DMS114 treated with DMSO at 0.1 percent for 48 hours (cell line): ENCODE data around the gene GPD2.
"Not testable (repeated sequence)": the region's sequence is repeated elsewhere in the genome, so short reads cannot be mapped to it uniquely, and the experiment has no call there.

Source experiments
- DNase-seq: peaks from one replicate; lab custom pipeline; 2025; ENCODE audit not compliant: unreplicated experiment; lab: John Stamatoyannopoulos, UW

GPD2 gene

DNA sequence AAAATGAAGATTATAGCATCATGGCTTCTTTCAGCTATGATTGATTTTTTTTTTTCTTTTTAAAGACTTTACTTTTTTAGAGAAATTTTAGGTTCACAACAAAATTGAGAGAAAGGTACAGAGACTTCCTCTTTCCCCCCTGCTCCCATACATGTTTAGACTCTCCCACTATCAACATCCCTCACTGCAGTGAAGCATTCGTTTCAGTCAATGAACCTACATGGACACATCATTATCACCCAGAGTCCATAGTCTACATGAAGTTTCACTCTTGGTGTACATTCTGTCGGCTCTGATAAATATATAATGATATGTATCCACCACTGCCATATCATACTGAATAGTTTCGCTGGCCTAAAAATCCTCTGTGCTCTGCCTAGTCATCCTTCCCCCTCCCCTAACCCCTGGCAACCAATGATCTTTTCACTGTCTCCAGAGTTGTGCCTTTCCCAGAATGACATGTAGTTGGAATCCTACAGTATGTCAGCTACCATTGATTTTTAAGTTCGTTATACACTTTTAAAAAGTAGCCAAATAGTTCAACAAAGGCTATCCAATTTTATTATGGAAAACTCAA, 86.8 kb downstream of the GPD2 start:
- DNase-seq = no peak

DNA sequence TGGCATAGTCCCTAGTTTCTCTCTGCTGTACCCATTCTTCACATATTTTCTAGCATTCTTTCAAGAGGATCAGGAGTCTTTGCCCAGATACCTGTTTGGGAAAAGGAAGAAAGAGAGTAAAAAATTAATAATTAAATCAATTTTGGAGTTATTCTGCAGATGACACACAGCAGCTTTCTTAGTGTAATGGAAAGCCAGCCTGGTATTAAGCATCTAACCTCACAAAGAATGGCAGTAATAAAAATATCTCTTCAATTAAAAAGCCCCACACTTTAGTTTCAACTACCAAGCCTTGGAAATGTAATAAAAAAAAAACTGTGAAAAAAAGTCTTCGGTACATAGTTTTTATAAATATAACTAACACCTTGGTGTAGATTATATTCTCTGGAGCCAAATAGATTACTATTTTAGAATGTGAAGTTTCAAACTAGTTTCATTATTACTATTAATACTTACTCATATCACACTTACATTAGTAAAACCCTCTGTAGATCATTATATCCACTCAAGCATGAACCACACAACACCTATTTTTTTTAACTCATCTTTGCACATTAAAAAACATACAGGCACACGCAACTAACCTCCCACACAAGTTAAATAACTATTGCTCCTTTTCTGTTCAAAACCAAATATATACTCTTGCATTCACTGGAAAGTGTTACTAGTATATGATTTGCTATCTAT, 90.9 kb downstream of the GPD2 start:
- no peak for DNase-seq

DNA sequence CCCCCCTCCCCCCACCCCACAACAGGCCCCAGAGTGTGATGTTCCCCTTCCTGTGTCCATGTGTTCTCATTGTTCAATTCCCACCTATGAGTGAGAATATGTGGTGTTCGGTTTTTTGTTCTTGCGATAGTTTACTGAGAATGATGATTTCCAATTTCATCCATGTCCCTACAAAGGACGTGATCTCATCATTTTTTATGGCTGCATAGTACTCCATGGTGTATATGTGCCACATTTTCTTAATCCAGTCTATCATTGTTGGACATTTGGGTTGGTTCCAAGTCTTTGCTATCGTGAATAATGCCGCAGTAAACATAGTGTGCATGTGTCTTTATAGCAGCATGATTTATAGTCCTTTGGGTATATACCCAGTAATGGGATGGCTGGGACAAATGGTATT, 92.4 kb downstream of the GPD2 start:
- not testable (repeated sequence) for DNase-seq

DNA sequence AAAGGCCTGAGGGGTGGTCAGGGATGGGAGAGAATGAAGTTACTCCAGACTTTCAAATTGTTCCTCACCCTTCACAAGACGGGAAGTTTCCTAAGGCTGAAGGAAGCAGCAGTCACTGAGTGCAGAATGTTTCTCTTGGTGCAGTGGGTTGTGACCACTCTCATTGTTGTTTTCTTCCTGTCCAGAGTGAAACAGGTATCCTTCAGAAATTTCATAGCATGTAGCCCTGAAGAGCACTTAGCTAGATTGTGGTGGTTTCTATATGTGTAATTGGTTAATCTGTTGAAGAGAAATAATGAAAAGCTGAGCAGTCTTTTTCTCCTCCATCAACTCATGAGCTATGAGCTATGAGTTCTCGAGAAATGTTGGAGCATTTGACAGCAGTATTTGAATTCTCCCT, 96.8 kb downstream of the GPD2 start:
- no peak for DNase-seq

DNA sequence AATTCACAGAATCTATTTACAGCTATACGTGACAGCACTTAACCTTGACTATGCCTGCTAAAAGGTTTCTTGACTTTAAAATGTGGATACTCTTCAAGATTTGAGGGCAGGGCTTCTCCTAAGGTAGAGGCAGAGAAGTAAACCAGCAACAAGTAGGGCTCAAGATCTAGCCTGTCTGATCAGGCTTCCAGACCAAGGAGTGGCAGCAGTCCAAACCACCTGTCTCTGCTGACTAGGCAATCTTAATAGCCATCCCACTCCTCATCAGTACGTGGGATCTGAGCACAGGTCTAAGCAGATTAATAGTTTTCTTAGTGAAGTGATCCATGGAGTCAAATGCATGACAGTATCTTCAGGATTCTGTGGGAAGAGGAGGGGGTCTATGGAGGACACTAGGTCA, 100.4 kb downstream of the GPD2 start:
- DNase-seq = no peak

DNA sequence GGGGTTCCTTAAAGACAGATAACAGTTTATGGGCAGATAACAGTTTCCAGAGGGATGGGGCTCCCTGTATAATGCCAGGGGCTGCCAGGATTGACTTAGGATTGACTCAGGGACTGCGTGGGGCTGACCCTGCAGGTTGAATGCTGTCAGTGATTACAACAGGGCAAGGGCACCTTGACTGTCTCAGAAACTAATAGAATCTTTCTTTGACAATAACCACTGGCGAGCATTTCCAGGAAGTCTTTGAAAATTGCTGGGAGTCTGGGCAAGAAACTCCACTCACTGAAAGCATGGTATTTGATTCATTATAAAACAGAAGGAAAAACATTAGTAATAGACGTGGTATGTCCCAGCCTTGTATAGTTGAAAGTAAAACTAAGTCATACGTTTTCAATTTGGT, 101.0 kb downstream of the GPD2 start:
- no peak for DNase-seq

DNA sequence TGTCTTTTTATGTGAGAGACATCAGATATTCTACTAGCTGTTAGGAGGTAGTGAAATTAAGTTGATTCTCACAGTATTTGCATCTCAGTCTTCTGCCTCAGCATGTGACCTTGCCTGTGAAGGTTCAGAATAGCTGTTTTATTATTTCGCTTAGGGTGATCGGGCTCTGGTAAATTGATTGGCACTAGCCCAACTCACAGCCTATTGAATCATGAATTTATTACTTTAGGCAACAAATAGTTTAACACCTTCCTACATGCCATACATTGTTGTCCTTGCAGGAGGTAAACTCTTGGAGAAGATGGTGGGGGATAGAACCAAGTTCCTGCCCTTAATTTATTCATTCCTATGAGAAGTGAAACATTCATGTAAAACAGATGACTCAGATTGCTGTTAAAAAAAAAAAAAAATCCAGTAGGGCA, 101.9 kb downstream of the GPD2 start:
- DNase-seq = no peak

DNA sequence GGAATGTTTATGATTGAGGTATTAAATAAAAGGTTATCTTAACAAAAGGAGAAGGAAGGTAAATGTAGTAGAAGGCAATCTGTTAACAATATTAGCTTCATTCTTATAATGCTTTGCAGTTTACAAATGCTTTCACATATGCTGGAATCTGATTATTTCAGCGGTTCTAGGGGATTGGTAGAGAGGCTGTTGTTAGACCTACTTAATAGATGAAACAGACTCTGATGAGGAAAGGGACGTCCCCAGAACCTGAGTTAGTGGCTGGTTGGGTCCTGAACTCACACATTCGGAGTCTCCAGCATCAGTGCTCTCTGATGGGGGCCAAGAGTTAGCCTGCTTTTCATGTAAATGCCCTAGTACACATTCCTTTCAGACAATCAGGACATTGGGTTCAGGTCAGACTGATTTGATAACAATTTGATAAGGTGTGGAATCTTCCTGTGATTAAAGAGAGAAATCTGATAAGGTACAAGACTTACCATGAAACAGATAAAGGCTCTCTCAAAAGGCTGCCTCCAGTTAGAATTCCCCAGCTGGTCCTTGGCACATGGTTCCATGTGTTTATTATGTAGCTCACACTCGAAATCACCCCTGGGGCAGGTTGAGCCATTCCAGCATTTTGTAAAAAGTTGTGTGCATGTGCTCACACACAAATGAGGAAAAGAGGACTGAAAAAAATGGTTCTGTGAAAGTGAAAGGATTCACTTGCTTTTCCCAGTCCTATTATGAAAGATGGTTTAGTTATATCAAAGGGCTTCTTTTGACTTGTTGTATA, 103.1 kb downstream of the GPD2 start:
- no peak for DNase-seq

DNA sequence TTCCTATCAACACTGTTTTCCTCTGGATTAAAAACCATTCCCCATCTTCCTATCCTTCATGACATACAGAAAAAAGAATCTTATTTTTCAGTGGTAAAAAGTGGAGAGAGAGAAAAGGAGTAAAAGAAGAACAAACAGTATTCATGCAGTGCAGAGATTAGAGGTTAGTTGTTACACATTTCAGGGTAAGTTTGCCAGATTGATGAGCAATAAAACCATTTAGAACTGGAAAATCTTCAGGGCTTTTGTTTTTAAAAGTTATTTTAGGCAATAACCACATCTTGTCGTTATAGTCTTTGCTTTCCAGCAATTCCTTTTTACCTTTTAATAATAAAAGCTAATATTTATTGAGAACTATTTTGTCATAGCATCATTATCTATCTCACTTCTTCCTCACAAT, 104.5 kb downstream of the GPD2 start:
- DNase-seq = no peak

DNA sequence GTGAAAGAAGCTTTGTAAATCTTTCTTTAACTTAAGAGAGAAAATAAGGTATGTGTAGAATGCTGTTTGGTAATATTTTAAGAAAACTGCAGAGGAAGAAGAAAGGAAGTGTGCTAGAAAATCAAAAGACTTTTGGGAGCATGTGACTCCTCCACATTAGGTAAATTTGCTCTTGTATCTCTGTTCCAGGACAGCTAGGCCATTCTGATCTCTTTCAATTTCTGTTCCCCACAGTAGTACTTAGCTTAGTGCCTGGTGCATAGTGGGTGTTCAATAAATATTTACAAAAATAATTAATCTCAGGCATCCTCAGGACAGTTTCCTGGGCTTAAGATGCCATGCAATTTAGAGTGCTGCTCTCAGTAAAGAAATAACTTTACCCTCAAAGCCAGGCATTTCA, 105.0 kb downstream of the GPD2 start:
- no peak for DNase-seq

DNA sequence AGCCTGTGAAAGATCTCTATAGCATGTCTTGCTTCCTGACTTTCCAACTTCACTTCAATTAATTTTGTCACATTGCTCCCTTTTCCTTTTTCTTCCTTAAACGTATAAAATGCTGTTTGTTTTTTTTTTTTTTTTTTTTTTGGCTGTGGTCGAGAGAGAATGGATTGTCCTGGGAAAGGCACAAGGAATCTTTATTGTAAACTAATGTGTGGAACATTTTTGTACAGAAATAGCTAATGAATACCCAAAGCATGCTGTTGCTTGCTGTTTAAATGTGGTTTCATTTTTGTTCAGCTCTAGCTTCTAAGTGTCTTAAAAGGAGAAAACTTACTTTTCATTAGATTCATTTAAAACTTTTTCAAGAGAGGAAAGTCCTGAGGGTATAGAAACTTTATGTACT, 105.5 kb downstream of the GPD2 start:
- DNase-seq = no peak

DNA sequence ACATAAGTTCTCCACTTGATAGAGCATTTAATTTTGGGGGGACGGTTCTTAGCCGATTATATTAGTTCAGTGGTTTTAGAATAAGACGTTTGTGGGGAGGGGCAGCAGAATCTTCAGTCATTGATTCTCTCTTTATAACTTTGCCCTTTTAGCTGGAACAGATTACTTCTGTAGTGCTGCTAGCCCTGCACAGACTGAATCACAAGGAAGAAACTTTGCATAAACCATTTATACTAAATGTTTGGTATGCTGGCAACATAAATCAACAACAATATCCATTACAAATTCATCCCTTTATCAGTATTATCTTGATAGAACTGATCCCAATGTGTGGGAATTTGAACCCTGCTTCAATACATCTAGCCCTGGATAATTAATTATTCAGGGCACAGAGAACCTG, 112.2 kb downstream of the GPD2 start:
- DNase-seq = no peak

DNA sequence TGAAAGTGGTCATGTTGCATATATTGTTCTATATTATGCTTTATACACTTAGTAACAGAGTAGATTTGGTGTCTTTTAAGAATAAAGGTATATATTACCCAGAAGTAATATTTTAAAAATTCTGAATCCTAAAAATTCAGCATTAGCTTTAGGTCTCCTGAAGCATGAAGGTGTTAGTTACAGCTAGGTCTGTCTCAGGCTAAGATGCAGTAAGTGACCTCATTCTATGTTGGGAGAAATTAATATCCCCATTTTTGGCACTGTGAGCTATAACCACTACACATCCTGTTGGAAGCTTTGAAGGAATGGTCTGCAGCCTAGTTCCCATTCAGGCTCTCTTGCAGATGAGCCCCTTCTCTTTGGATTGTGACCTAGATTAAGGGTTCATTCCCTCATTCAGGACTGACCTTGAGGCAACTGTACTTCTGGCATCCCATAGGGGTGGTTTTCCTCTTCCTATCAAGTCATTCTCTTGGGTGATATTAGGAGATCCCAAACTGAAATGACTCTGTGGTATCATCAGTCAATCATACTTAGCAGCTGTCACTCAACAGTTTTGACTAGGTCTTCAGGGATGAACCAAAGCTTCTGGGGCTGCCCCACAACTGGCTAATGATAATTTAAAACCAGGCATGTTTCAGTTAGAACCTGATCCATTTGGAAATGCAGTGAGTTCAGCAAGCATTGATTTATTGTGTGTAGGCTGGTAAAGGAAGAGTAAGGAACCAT, 117.7 kb downstream of the GPD2 start:
- DNase-seq = no peak

DNA sequence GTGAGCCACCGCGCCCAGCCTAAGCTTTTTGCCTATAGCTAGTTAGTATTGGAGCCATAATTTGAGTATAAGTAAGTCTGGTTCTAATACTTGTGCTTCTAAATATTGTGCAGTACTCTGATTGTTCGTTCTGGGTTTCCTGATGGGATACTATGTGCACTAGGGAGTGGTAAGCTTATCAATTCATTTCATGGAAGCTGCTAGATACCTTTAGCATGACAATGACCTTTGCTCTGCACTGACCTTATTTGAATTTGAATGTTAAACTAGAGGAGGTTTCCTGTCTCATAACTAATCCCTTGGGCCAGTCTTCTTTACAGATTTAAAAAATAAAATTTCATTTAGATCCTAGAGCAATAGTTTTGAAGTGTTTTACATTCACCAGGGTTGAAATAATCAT, 125.1 kb downstream of the GPD2 start:
- DNase-seq = no peak

DNA sequence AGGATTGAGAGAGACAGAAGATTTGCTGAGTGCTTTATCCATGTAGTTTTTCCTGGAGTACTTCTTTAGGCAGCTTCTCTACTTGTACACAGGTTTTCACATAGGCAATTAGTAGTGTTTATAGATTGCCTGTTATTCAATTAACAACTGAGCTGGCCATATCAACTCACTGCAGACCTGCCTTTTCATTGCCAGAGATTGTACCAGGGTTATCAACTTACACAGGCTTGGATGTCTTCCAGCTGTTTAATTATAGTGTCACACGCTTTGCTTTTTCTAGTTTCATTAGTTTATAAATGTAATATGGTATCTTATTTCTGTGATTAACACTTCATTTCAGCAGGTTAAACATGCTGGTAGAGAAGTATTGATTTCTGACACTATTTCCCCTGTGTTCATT, 125.9 kb downstream of the GPD2 start:
- DNase-seq = no peak

DNA sequence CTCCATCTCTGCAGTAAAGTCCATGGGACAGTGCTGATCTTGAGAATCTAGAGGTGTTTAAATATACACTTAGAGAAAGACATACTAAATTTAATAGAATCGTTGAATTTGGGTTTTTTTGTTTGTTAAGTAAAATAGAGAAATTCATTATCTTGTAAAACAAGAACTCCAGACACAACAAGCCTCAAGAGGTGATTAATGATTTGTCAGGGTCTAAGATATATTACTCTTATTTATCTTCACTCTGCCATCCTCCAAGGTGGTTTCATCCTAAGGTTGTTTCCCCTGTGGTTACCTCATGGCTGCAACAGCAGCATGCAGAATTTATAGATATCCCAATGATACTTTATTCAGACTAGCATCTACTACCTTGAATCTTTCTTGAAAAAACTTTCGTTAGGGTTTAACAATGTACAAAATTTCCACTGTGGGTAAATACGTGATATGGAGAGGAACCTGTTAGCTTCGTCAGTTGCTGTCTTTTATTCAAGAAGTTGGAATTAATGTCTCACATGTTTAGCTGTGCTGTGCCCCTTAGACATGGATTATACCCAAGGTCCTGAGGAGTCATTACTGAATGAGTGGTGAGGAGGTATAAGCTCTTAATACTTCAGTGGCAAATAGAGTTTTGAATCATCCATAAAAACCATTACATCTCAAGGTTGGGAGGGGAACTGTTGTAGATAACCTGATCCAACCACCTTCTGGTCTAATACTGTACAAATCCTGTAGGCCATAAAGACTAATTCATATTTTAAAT, 128.0 kb downstream of the GPD2 start:
- no peak for DNase-seq

DNA sequence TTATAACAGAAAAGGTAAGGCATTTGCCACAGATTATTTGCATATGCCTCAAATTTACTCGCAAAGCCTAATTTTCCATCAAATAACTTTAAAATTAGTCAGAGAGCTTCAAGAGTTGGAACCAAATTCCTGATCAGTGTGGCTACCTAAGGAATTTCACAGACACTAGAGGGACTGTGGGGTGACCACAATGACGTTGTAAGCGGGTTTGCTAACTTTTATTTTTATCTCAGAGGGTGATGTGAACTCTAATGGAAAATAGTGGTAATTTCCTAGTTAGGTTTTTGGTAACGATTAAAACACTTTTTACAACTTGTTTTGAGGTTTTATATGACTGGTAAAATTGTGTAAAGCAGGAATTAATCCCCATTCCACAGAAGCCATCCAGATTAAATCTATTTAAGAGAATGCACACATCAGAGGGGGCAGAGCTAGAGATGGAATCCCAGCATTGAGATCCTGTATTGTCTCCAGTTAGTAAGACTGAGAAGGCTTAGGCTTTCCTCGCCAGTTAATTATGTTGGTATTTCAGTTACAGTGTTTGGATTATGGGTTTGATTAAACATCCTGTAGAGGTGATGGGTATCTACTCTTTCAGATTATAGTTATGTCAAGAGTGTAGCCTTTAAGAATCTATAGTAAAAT, 129.0 kb downstream of the GPD2 start:
- DNase-seq = no peak

DNA sequence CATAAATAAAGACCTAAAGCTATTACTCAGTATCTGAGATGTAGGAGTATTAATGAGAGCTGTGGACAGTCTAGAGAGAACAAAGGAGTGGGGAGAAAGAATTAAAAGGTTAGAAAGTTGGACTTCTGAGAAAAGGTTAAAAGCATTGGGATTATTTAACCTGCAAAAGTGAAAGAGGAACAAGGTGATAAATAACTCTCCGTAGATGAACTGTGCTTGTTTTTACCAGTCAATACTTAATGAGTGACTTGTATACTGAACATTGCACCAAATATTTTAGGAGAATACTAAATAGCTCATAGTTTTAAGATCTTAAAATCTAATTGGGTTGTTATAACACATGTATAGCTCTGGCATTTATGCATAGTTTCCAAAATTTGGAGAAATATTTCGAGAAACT, 137.5 kb downstream of the GPD2 start:
- DNase-seq = no peak

DNA sequence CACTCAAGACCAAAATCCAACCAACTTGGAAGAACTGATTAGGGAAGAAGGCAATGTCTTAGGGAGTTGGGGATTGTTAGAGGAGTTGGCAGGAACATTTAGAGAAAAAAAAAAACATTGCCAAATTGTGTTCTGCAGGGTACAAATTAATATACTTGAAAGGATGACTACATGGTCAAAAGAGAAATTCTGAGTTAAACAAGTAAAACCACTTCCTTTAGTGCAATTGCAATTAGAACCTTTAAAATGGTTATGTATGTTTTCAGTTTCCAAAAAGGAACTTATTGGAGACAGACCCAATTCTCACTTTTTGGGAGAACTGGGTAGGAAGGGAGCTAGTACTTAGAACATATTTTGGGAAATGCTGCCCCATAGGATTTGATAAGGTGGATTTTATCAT, 137.9 kb downstream of the GPD2 start:
- no peak for DNase-seq

DNA sequence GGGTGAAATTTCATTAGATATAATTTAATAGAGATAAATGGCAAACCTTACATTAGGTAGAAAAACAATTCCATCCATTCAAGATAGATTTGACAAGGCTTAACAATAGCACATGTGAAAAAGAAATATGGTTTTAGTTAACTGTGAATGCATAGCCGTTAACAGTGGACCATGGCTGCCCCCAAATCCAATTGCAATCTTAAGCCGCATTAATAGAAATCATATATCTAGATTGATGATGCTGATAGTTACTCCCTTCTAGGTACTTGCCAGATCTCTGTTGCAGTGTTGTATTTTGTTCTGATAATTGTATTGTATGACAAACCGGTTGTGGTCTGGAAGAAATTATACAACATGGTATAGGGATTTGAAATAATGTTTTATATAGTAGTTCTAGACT, 139.8 kb downstream of the GPD2 start:
- DNase-seq = no peak

DNA sequence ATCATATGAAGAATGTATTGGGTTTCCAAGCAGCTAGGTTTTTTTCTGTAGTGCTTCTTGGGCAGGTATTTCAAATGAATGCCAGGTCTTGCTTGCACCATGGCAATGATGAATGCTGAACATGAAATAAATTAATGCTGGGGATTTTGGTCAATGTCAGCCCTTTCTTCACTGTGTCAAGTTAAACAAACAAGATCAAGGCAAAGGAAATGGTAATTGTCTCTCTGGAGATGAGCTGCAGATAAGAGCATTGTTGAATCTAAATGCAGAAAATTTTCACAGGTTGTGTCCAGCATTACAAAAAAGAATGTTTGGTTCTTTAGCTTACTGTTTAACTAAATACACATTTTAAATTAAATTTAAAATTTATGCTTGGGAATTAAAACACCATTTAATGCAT, 144.3 kb downstream of the GPD2 start:
- DNase-seq = no peak
